Measurements from ENCODE around the gene CARD11. TPM values are rescaled to one million over a fixed set of nuclear protein-coding genes. Genes with fewer than 3 reads are reported as not detected.

Gene CARD11
- total RNA-seq, 1 donor from 2014 or later, result 0.16 TPM

- DNase-seq, result no peak
- no peak overlapping the region for H3K27ac ChIP-seq (replicated peaks)
- H3K27me3 ChIP-seq (ENCODE audit: low read depth), result peaks cover 22% of the 10 kb centered on the region
- H3K4me1 ChIP-seq, result peaks cover 13% of the 10 kb centered on the region
- no peak overlapping the region for H3K4me3 ChIP-seq
- TF ChIP-seq CTCF (IDR thresholded peaks at IDR 0.05; ENCODE audit: borderline replicate concordance), result no peak
- no peaks in the 10 kb centered on the region for H3K9me3 ChIP-seq (replicated peaks)
- no peaks in the 10 kb centered on the region for H3K36me3 ChIP-seq
- intact Hi-C loops (cut with micrococcal nuclease), result no loop called here
Observed at GRCh38 chr7:2873686-2874551, 169.7 kb downstream of the CARD11 start.

- TF ChIP-seq CTCF (IDR thresholded peaks at IDR 0.05; ENCODE audit: borderline replicate concordance), result no peak
- Histone ChIP-seq H3K9me3 (replicated peaks) (no peaks in the 10 kb centered on the region), H3K36me3 (no peaks in the 10 kb centered on the region), H3K4me3 (no peak overlapping the region), H3K27me3 (ENCODE audit: low read depth) (peaks cover 22% of the 10 kb centered on the region), H3K27ac (replicated peaks) (no peak overlapping the region), H3K4me1 (peaks cover 13% of the 10 kb centered on the region)
- peak; percentile 36 for DNase-seq
- intact Hi-C loops (cut with micrococcal nuclease), result no loop called here
Observed at GRCh38 chr7:2873146-2873545, 170.5 kb downstream of the CARD11 start.

GRCh38 chr7:2872296-2872874 is 171.3 kb downstream of the CARD11 start:
- Histone ChIP-seq H3K27me3 (ENCODE audit: low read depth) (peaks cover 19% of the 10 kb centered on the region), H3K27ac (replicated peaks) (no peak overlapping the region), H3K4me3 (no peak overlapping the region), H3K36me3 (no peaks in the 10 kb centered on the region), H3K4me1 (peaks cover 13% of the 10 kb centered on the region), H3K9me3 (replicated peaks) (no peaks in the 10 kb centered on the region)
- intact Hi-C loops (cut with micrococcal nuclease), result no loop called here
- TF ChIP-seq CTCF (IDR thresholded peaks at IDR 0.05; ENCODE audit: borderline replicate concordance), result no peak
- no peak for DNase-seq

- no peaks in the 10 kb centered on the region for H3K36me3 ChIP-seq
- intact Hi-C loops (cut with micrococcal nuclease), result no loop called here
- DNase-seq, result peak; percentile 76
- TF ChIP-seq CTCF (IDR thresholded peaks at IDR 0.05; ENCODE audit: borderline replicate concordance), result no peak
- H3K27me3 ChIP-seq (ENCODE audit: low read depth), result peaks cover 4% of the 10 kb centered on the region
- no peaks in the 10 kb centered on the region for H3K9me3 ChIP-seq (replicated peaks)
- peak overlapping the region; percentile 7 for H3K4me3 ChIP-seq
- H3K27ac ChIP-seq (replicated peaks), result no peak overlapping the region
- peaks cover 13% of the 10 kb centered on the region for H3K4me1 ChIP-seq
Observed at GRCh38 chr7:2870471-2870931, 173.2 kb downstream of the CARD11 start.

- H3K4me3 ChIP-seq, result peak overlapping the region; percentile 7
- intact Hi-C loops (cut with micrococcal nuclease), result loop anchor here (10.0 kb wide), 1 partner anchor 285 kb away; no protein-coding TSS in a partner anchor
- no peaks in the 10 kb centered on the region for H3K27me3 ChIP-seq (ENCODE audit: low read depth)
- no peak overlapping the region for H3K27ac ChIP-seq (replicated peaks)
- peaks cover 13% of the 10 kb centered on the region for H3K4me1 ChIP-seq
- no peak for DNase-seq
- no peak for TF ChIP-seq CTCF (IDR thresholded peaks at IDR 0.05; ENCODE audit: borderline replicate concordance)
- no peaks in the 10 kb centered on the region for H3K36me3 ChIP-seq
- H3K9me3 ChIP-seq (replicated peaks), result no peaks in the 10 kb centered on the region
Observed at GRCh38 chr7:2869981-2870380, 173.7 kb downstream of the CARD11 start.

Measured in left ventricle myocardium inferior (tissue), 1 donor.